NCI-H2107 (cell line): ENCODE data around the gene WDR76.
A peak's percentile ranks its signal among the peaks of the same experiment; 100 is the strongest.
"Not testable (repeated sequence)": the region's sequence is repeated elsewhere in the genome, so short reads cannot be mapped to it uniquely, and the experiment has no call there.

Experiments used
- DNase-seq: peaks from one replicate; lab custom pipeline; 2025; lab: John Stamatoyannopoulos, UW

The WDR76 gene

GRCh38 chr15:43826508-43827341 lies at the start of gene WDR76:
TSS of gene WDR76 (plus strand) at chr15:43827002. CDS start at chr15:43827033, 31 bp downstream.
- DNase-seq, result peak; percentile 27

- DNase-seq, result peak; percentile 24
Observed at GRCh38 chr15:43777267-43777914, 49.4 kb upstream of the WDR76 start.

- DNase-seq, result no peak
Observed at GRCh38 chr15:43779016-43779415, 47.8 kb upstream of the WDR76 start.

GRCh38 chr15:43789409-43789808 lies 37.4 kb upstream of the WDR76 start:
- no peak for DNase-seq

- peak; percentile 89 for DNase-seq
Observed at GRCh38 chr15:43791993-43792760, 34.6 kb upstream of the WDR76 start, which contains the start of gene SERF2. TSS of gene SERF2 (plus strand) at chr15:43792320. CDS start at chr15:43792377, 57 bp downstream.

- DNase-seq, result no peak
Observed at GRCh38 chr15:43792761-43793476, 33.9 kb upstream of the WDR76 start.

GRCh38 chr15:43793647-43794046 lies 33.2 kb upstream of the WDR76 start:
- DNase-seq, result no peak

- DNase-seq, result no peak
Observed at GRCh38 chr15:43794269-43795037, 32.3 kb upstream of the WDR76 start.

GRCh38 chr15:43795197-43795596 lies 31.6 kb upstream of the WDR76 start:
- DNase-seq, result no peak

GRCh38 chr15:43795997-43796396 lies 30.8 kb upstream of the WDR76 start:
- DNase-seq, result no peak

- DNase-seq, result no peak
Observed at GRCh38 chr15:43796566-43796965, 30.2 kb upstream of the WDR76 start.

GRCh38 chr15:43799209-43799944 lies 27.4 kb upstream of the WDR76 start:
- DNase-seq, result peak; percentile 7

GRCh38 chr15:43799945-43800285 lies 26.9 kb upstream of the WDR76 start, which contains the start of gene SERINC4:
TSS of gene SERINC4 (minus strand) at chr15:43800220. CDS start at chr15:43799986, 234 bp downstream.
- no peak for DNase-seq

- DNase-seq, result peak; percentile 13
Observed at GRCh38 chr15:43800286-43801141, 26.3 kb upstream of the WDR76 start, which contains the start of gene HYPK. TSS of gene HYPK (plus strand) at chr15:43800599. CDS start at chr15:43800623, 24 bp downstream.

- not testable (repeated sequence) for DNase-seq
Observed at GRCh38 chr15:43802676-43803075, 24.1 kb upstream of the WDR76 start.

- no peak for DNase-seq
Observed at GRCh38 chr15:43808435-43808950, 18.3 kb upstream of the WDR76 start.

GRCh38 chr15:43808960-43809678 lies 17.7 kb upstream of the WDR76 start:
- no peak for DNase-seq

- not testable (repeated sequence) for DNase-seq
Observed at GRCh38 chr15:43815064-43815463, 11.7 kb upstream of the WDR76 start.
